DOHH2 (cell line): ENCODE measurements around the gene SH3BGRL2.

ENCODE experiments used
- EZH2phosphoT487 ChIP-seq: fragments of 200-600 bp; sonication (generic); IDR thresholded peaks from 2 replicates; pipeline ENCODE4 v1.6.1; 2017; ENCODE audit warnings: borderline replicate concordance, mild to moderate bottlenecking, antibody characterized with exemption, low read length, moderate library complexity, mixed read lengths
- TF ChIP-seq, protein P1 (sequence below): fragments of 200-600 bp; sonication (generic); IDR thresholded peaks from one replicate; pipeline ENCODE4 v1.5.1; 2014; ENCODE audit warnings: antibody characterized with exemption, mild to moderate bottlenecking, low read depth, low read length; ENCODE audit not compliant: poor library complexity, severe bottlenecking

DNA sequence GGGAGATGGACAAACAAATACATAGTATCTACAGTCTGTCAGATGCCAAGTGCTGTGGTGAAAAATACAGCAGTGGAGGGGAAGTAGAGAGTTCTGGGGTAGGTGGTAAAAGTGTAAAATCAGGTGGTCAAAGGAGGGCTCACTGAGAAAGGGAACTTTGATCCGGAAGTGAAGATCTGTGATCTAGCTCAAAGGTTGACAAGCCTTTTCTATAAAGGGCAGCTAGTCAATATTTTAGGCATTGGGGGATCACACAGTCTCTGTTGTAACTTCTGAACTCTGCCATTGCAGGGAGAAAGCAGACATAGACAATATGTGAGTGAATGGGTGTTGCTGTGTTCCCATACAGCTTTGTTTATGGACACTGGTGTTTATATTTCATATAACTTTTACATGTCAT lies 38.6 kb downstream of the SH3BGRL2 start:
- TF ChIP-seq, protein P1, sequence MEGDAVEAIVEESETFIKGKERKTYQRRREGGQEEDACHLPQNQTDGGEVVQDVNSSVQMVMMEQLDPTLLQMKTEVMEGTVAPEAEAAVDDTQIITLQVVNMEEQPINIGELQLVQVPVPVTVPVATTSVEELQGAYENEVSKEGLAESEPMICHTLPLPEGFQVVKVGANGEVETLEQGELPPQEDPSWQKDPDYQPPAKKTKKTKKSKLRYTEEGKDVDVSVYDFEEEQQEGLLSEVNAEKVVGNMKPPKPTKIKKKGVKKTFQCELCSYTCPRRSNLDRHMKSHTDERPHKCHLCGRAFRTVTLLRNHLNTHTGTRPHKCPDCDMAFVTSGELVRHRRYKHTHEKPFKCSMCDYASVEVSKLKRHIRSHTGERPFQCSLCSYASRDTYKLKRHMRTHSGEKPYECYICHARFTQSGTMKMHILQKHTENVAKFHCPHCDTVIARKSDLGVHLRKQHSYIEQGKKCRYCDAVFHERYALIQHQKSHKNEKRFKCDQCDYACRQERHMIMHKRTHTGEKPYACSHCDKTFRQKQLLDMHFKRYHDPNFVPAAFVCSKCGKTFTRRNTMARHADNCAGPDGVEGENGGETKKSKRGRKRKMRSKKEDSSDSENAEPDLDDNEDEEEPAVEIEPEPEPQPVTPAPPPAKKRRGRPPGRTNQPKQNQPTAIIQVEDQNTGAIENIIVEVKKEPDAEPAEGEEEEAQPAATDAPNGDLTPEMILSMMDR, result no peak
- no peak for TF ChIP-seq EZH2phosphoT487
